NOMO-1 treated with DMSO at 0.1 percent for 48 hours (cell line): ENCODE results near the gene TBC1D16.

Experiments
- DNase-seq: peaks from one replicate; lab custom pipeline; 2025; ENCODE audit not compliant: unreplicated experiment; lab: John Stamatoyannopoulos, UW

Gene TBC1D16

GRCh38 chr17:79892457-79893241 is 143.0 kb downstream of the TBC1D16 start:
- DNase-seq, result no peak

DNA sequence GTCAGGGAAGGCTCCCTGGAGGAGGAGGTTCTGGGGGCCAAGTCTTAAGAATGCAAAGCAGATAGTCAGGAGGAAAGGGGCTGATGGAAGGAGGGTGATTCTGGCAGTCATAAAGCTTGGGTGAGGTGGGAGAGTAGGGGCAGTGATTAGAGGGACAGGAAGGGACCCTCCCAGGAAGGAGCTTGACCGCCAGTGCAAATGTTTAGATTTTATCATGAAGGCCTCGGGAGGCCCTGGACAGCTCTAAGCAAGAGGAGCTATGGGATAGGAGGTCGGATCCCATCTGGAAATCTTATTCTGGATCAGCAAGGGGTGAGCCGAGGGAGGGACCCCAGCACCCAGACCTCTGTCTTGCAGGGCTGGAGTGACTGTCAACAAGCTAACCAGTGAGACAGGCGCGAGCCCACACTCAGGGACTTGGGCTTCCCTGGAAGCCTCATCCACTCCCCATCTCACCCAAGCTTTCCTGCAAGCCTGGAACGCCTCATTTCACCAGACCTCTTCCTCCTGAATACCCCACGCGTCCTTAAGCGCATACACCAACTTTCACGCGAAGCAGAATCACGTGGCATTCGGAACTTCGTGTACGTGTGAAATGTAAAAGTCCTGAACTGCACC is 144.4 kb downstream of the TBC1D16 start:
- DNase-seq, result no peak

DNA sequence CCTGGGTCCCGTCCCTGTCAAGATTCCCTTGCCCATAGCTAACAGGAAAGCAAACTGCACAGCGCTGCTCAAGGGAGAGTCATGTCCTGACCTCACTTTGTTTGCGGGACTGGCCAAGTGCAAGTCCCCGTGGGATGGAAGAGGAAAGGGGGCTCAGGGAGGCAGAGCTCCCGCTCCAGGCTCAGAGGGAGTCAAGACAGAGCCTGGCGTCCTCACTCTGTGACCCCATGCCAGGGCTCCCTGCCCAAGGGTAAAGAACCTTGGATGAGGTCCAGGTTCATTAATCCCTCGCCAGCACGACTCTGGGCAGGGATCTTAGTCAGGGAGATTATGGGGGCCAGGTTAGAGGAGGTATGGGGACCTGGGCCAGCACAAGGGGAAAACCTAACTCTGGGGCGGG is 145.0 kb downstream of the TBC1D16 start:
- DNase-seq, result no peak

DNA sequence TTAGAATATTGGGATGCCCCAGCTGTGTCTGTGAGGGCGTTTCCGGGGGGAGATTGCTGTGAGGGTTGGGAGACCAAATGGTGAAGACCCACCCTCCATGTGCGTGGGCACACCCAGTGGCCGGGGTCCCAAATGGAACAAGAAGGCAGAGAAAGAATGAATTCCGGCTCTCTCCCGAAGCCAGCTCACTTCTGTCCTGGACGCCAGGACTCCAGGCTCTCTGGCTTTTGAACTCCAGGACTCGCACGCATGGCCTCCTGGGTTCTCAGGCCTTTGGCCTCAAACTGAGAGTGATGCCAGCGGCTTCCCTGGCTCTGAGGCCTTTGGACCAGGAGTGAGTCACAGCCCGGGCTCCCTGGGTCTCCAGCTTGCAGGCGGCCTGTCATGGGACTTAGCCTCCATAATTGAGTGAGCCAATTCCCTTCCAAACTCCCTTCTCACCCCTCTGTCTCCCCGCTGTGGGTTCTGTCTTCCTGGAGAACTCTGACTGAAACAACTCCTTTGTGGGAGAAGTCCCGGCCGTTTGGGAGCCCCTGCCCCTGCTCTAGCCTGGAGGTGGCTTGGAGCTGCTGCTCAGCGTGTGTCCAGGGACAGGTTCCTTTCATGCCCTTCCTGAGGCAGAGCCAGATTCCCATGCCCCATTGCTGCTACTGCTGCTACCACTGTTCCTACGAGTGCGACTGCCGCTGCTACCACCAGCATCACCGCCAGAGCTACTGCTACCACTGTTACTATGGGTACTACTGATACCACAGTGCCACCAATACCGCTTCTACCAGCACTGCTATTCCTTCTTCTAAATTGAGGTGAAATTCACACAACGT is 146.6 kb downstream of the TBC1D16 start:
- no peak for DNase-seq

DNA sequence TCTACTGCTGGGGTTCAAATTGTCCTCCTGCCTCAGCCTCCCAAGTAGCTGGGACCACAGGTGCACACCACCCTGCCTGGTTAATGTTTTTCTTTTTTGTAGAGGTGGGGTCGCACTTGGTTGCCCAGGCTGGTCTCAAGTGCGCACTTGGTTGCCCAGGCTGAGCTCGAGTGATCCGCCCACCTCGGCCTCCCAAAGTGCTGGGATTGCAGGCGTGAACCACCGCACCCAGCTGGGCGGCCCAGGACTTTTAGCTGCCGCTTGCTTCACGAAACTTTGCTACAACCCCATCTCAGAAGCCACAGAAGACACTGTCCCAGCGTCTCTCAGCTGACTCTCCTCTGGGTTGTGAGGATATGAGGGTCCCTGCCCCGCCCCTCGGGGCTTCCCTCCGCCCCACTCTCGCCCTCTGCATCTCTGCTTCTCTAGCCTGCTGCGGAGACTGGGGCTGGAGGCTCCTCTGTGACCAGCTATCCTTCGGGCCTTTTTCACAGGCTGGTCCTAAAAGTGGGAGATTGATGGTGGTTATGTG is 147.6 kb downstream of the TBC1D16 start:
- DNase-seq, result no peak

GRCh38 chr17:79887451-79887991 is 148.2 kb downstream of the TBC1D16 start:
- DNase-seq, result no peak

DNA sequence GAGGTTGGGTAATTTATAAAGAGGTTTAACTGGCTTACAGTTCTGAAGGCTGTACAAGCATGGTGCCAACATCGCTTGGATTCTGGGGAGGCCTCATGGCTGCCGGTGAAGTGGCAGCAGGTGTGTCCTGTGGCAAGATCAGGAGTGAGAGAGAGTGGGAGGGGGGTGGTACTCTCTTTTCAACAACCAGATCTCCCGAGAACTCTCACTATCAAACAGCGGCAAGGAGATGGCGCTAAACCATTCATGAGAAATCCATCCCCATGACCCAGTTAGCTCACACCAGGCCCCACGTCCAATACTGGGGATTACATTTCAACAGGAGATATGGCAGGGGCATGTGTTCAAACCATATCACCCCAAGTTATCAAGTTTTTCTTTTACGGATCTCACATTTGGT is 152.5 kb downstream of the TBC1D16 start:
- DNase-seq, result no peak
